IPS-20b (cell line): ENCODE results near the gene SLC10A7.

Experiments
- H3K27ac ChIP-seq: one replicate; pipeline ENCODE4 v1.5.1; 2013; ENCODE audit warnings: low read length
- H3K27me3 ChIP-seq: 2 replicates; pipeline ENCODE4 v1.6.1; 2013; ENCODE audit warnings: mild to moderate bottlenecking, low read length, inconsistent platforms; ENCODE audit not compliant: insufficient read depth
- H3K36me3 ChIP-seq: 2 replicates; pipeline ENCODE4 v1.6.1; 2013; ENCODE audit warnings: low read depth, mild to moderate bottlenecking, inconsistent platforms, low read length, moderate library complexity; ENCODE audit not compliant: insufficient read depth
- H3K4me1 ChIP-seq: 2 replicates; pipeline ENCODE4 v1.6.1; 2013; ENCODE audit warnings: mild to moderate bottlenecking, control low read depth, inconsistent platforms, low read length, moderate library complexity; ENCODE audit not compliant: insufficient read depth
- H3K4me3 ChIP-seq: 2 replicates; pipeline ENCODE4 v1.5.1; 2013; ENCODE audit warnings: mild to moderate bottlenecking, low read length, inconsistent platforms
- H3K9ac ChIP-seq: 2 replicates; pipeline ENCODE4 v1.6.1; 2013; ENCODE audit warnings: low read depth, mild to moderate bottlenecking, inconsistent platforms, low read length, moderate library complexity
- H3K9me3 ChIP-seq: 2 replicates; pipeline ENCODE4 v1.6.1; 2013; ENCODE audit warnings: mild to moderate bottlenecking, low read depth, low read length, inconsistent platforms; ENCODE audit not compliant: insufficient read depth

The SLC10A7 gene

DNA sequence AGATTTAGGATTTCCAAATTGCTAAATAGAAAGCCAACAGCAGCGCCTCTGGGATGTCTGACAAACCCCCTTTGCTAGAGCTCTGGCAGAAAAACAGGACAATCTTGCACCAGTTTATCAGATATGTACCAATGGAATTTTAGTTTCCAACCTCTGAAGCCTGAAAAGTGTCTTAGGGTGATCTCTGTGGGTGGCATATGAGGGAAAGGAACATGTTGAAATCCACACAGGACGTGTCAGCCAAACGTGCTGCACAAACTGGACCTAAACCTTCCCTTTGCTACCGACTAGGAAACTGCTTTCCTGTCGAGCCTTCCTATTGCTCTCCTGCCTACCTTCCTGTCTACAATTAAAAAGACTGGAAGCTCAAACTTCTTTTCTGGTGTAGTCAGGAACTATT lies 253.9 kb downstream of the SLC10A7 start:
- no peaks in the 10 kb centered on the region for H3K27me3 ChIP-seq
- H3K9ac ChIP-seq: no peak overlapping the region
- no peak overlapping the region for H3K4me3 ChIP-seq
- no peaks in the 10 kb centered on the region for H3K36me3 ChIP-seq
- peaks cover 9% of the 10 kb centered on the region for H3K4me1 ChIP-seq
- H3K9me3 ChIP-seq: no peaks in the 10 kb centered on the region
- no peak overlapping the region for H3K27ac ChIP-seq

DNA sequence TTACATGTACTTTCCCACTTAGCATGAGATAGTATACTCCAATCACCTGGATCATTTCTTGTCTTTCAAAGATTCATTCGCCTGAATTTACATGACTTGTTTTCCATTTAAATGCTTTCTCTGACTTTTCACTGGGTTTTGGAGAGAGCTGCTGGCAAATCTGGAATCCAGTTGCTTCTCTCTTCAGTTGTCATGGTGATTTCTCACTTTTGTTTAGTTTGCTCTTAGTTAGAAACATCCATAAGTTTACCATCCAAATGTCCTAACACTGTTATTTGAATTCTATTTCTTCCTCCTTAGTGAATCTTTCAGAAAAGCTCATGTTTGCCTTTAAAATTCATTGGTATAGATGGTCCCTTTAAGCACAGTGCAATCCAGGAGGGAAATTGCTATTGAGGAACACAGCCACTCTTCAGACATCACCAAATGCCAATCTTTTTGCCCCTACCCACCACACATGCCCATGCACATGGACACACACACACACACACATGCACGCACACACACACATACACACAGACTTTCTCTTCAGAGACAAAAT lies 255.7 kb downstream of the SLC10A7 start:
- Histone ChIP-seq H3K4me3 (0 out of 2 replicates have a peak overlapping the region, but pooled peaks have one; percentile 4), H3K9me3 (no peaks in the 10 kb centered on the region), H3K9ac (no peak overlapping the region), H3K27me3 (no peaks in the 10 kb centered on the region), H3K4me1 (peaks cover 9% of the 10 kb centered on the region), H3K36me3 (no peaks in the 10 kb centered on the region), H3K27ac (no peak overlapping the region)

DNA sequence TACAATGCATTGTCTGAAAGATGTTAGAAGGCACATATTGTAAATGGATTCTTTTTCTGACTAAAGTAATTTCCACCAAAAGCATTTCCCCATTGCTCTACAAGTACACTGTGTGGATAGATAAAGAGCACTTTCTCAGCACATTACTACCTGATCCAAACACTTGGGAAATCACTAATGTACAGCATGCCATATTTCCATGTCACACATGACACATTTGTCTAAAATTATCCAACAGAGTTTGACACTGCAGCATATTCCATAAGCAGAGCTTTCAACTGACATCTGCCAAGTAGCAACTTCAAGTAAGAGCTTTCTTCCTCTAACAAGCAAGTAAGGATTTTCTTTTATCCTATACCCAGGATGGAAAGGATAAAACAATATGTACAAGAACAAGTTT lies 257.9 kb downstream of the SLC10A7 start:
- no peak overlapping the region for H3K27ac ChIP-seq
- peaks cover 9% of the 10 kb centered on the region for H3K4me1 ChIP-seq
- no peak overlapping the region for H3K9ac ChIP-seq
- no peaks in the 10 kb centered on the region for H3K9me3 ChIP-seq
- no peaks in the 10 kb centered on the region for H3K27me3 ChIP-seq
- no peak overlapping the region for H3K4me3 ChIP-seq
- H3K36me3 ChIP-seq: no peaks in the 10 kb centered on the region

DNA sequence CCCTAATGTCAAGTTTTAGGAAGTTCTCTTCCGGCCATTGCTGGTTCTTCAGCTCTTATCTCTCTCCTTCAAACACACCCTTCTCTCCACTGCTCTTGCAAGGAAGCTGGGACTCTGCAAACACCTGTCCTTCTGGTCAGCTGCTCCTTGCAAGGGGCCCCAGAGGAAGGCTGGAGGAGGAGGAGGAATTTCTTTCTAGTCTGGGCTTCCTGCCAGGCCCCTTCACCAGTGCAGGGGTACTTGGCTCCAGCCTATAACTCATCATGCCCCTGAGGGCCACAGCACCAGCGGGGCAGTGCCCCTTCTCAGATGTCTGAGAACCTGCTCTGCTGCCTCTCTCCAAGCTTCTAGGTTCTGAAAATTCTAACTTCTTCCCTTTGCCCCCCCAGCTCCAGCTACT lies 260.7 kb downstream of the SLC10A7 start:
- H3K27me3 ChIP-seq: no peaks in the 10 kb centered on the region
- H3K4me3 ChIP-seq: no peak overlapping the region

DNA sequence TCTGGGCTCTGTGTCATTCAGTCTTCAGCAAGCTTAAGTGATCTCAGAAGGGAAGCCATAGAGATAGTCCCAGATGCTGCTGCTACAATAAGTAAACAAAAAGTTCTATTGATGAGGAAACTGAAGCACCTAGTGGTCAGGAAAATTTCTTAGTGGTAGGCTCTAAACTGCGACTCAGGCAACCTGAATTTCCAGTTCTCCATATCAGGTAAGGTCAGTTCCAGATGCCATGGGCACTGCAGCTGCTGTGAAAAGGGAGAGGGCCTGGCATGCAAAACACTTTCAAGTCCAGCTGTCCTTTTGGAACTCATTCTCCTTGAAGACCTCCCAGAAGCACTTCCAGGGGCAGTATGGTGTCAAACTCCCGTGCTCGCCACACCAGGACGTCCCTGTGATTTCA lies 261.2 kb downstream of the SLC10A7 start:
- no peaks in the 10 kb centered on the region for H3K36me3 ChIP-seq
- H3K4me1 ChIP-seq: no peaks in the 10 kb centered on the region; the same call in 1 of the 2 replicates
- H3K9ac ChIP-seq: no peak overlapping the region
- H3K9me3 ChIP-seq: no peaks in the 10 kb centered on the region
- H3K4me3 ChIP-seq: no peak overlapping the region
- H3K27me3 ChIP-seq: no peaks in the 10 kb centered on the region
- no peak overlapping the region for H3K27ac ChIP-seq

More for the DNA sequence above, 260.7 kb downstream of the SLC10A7 start:
- Histone ChIP-seq H3K27ac (no peak overlapping the region), H3K4me1 (peaks cover 4% of the 10 kb centered on the region; the same call in 1 of the 2 replicates), H3K9me3 (no peaks in the 10 kb centered on the region), H3K36me3 (no peaks in the 10 kb centered on the region), H3K9ac (no peak overlapping the region)

DNA sequence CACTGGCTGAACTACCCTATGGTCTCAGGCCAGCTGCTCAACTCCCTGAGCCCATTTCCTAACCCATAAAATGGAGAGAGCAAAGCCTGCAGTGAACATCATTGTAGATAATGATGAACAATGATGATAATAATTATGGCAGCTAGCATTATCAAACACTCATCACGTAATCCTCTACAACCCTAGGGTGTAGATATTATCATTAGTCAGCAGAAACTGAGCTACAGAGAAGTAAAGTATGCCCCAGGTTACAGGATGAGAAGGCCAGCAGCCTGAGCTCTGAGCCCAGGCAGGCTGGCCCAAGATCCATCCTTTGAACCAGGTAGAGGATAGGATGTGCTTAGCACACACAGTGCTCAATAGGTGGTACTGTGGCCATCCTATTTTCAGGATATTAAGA lies 264.2 kb downstream of the SLC10A7 start:
- no peaks in the 10 kb centered on the region for H3K27me3 ChIP-seq
- no peaks in the 10 kb centered on the region for H3K4me1 ChIP-seq
- H3K36me3 ChIP-seq: no peaks in the 10 kb centered on the region
- no peaks in the 10 kb centered on the region for H3K9me3 ChIP-seq
- no peak overlapping the region for H3K27ac ChIP-seq
- no peak overlapping the region for H3K4me3 ChIP-seq
- no peak overlapping the region for H3K9ac ChIP-seq

DNA sequence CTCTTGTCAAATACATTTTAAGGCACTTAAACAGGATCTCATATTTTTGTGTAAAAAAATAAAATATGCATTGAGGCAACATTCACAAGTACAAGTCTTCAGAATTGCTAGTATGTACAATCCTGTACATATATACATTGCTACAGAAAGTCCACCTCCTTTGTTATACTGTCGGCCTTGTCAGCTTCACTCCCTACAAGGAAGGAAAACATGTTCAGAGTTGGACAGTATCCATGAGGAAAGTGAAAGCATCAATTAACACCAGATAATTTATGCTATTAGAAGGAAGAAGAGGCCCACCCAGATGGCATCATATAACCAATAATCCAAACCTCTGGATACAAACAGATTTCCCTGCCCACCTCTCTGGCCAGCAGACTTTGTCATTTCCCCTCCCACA lies 265.4 kb downstream of the SLC10A7 start:
- H3K27ac ChIP-seq: no peak overlapping the region
- no peak overlapping the region for H3K4me3 ChIP-seq
- no peaks in the 10 kb centered on the region for H3K27me3 ChIP-seq
- no peak overlapping the region for H3K9ac ChIP-seq
- no peaks in the 10 kb centered on the region for H3K4me1 ChIP-seq
- no peaks in the 10 kb centered on the region for H3K9me3 ChIP-seq
- no peaks in the 10 kb centered on the region for H3K36me3 ChIP-seq

DNA sequence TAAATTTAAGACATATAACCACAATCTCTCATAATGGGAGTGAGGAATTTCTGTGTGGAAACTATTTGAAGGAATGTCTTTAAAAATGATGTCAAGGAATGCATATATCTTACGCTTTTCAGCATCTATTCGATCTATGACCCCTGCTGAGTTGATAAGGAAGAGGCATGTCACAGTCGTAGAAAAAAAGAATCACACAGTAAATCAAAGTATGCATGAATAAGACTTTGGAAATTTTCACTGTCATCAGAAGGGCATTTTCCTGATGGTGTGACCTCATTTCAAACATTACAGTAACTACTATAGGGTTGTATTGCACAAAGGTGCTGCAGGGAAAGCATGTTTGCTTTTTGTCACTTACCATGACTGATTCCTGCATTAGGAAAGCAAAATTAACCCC lies 265.9 kb downstream of the SLC10A7 start:
- Histone ChIP-seq H3K9me3 (no peaks in the 10 kb centered on the region), H3K4me1 (no peaks in the 10 kb centered on the region), H3K36me3 (no peaks in the 10 kb centered on the region), H3K27ac (no peak overlapping the region), H3K27me3 (no peaks in the 10 kb centered on the region), H3K4me3 (no peak overlapping the region), H3K9ac (no peak overlapping the region)

DNA sequence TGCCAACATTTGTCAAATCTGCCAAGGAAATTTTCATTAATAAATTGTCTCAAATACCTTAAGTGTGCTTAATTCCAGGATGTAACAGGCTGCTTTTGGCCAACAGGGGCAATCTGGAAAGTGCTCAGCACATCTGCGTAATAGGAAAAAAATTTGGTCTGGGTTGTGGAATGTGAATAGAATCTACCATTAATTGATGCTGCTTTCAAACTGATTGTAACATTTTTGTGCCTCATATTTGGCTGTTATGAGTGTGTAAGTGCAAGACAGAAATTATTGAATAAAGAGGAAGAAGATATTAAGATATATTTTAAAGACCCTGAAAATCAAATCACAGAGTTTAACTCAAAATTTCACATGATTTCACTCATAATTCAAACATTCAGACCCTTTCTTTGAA lies 266.3 kb downstream of the SLC10A7 start:
- H3K9me3 ChIP-seq: no peaks in the 10 kb centered on the region
- H3K9ac ChIP-seq: no peak overlapping the region
- H3K4me3 ChIP-seq: no peak overlapping the region
- no peak overlapping the region for H3K27ac ChIP-seq
- no peaks in the 10 kb centered on the region for H3K36me3 ChIP-seq
- H3K4me1 ChIP-seq: no peaks in the 10 kb centered on the region
- no peaks in the 10 kb centered on the region for H3K27me3 ChIP-seq

DNA sequence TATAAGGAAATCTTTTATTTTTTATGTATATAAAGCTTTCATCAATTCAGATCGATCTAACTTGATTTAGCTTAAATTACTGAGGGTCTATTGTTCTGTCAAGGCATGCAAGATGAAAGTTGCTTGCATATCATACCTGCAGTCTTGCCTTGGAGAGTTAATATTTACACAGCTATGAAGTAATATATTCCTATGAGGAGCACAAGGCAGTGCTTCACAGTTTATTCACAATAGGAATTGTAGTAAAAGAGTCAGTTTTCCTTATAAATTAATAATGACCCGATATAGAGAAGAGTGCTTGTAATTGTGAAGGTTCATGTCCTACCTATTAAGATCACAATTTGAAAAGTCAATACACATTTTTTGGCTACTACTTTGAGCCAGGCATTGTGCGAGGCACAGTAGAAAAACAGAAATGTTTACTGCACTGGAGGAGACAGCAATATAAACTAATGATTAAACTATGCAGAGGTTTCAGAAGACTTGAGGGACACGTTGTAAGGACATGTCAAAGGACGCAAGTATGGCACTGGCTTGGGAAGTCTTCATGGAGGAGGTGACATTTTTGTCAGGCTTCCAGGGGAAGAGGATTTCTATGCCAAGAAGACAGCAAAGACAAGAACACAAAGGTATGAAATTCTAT lies 268.6 kb downstream of the SLC10A7 start:
- H3K4me1 ChIP-seq: no peaks in the 10 kb centered on the region
- no peaks in the 10 kb centered on the region for H3K9me3 ChIP-seq
- no peaks in the 10 kb centered on the region for H3K27me3 ChIP-seq
- H3K27ac ChIP-seq: no peak overlapping the region
- no peak overlapping the region for H3K4me3 ChIP-seq
- no peaks in the 10 kb centered on the region for H3K36me3 ChIP-seq
- no peak overlapping the region for H3K9ac ChIP-seq

DNA sequence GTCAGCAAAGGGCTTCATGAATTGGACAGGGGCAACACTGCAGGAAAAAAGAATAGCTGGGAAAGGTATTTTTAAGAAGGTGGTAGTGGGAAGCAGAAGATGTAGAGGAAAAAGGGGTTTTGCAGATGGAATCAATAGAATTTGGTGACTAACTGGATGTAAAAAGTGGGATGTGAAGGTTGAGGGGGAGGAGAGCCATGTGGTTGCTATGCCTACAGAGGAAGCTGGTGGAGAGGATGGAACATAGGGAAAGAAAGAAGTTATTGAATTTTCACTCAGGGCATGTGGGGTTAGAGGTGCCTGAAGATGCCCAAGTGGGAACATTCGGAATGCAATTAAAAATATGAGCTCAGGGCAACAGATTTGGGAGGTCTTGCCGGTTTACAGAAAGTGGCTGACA lies 274.4 kb downstream of the SLC10A7 start:
- Histone ChIP-seq H3K9ac (no peak overlapping the region), H3K36me3 (no peaks in the 10 kb centered on the region), H3K27me3 (no peaks in the 10 kb centered on the region), H3K27ac (no peak overlapping the region), H3K9me3 (no peaks in the 10 kb centered on the region), H3K4me3 (no peak overlapping the region), H3K4me1 (no peaks in the 10 kb centered on the region)

DNA sequence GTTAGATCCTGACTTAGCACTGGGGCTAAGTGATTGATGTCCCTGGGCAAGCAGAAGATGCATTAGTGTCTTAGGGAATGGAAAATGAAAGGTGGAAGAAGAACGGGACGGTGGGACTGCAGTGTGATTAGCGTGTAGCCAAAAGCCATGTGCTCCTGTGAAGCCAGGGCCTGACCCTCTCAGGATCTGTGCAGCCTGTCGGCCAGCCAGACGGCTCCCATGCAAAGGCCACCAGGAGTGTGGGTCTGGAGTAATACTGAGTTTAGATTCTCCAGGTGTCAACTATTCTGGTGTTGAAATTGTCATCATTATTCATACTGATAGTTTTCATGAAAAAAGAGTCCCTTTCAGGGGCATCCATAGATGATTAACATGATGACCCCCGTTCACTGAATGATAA lies 275.4 kb downstream of the SLC10A7 start:
- no peaks in the 10 kb centered on the region for H3K27me3 ChIP-seq
- H3K36me3 ChIP-seq: no peaks in the 10 kb centered on the region
- no peak overlapping the region for H3K4me3 ChIP-seq

More for the DNA sequence above, 275.4 kb downstream of the SLC10A7 start:
- H3K9me3 ChIP-seq: no peaks in the 10 kb centered on the region
- no peak overlapping the region for H3K9ac ChIP-seq
- H3K4me1 ChIP-seq: 0 out of 2 replicates have a peak, but pooled peaks cover 3% of the 10 kb centered on the region
- no peak overlapping the region for H3K27ac ChIP-seq
